GM18873 (cell line): ENCODE results near the gene DLAT.
"Not testable (repeated sequence)": the region's sequence is repeated elsewhere in the genome, so short reads cannot be mapped to it uniquely, and the experiment has no call there.

ENCODE experiments used
- ATAC-seq: cut with Tn5 transposase; IDR thresholded peaks from one replicate; pipeline ENCODE4 v1.9.1; 2021; ENCODE audit warnings: mild to moderate bottlenecking, moderate library complexity, moderate number of reproducible peaks; ENCODE audit not compliant: unreplicated experiment, low FRiP score

The DLAT gene

DNA sequence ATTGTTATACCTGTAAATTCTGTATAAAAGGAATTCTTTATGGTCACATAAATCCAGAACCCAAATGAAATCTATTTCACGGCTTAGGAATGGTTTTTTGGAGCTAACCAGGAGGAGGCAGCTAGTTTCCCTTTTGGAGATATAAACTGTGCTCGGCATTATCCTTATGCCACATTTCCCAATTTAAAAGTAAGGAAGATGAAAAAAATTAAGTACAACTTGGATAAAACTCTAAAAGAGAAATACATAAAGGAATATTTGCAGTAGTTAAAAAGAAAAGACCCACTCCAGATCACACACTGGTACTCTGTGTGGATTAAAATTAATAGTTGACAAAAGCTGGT is 17.7 kb downstream of the DLAT start:
- no peak for ATAC-seq

GRCh38 chr11:112044961-112045360 is 19.8 kb downstream of the DLAT start:
- no peak for ATAC-seq

DNA sequence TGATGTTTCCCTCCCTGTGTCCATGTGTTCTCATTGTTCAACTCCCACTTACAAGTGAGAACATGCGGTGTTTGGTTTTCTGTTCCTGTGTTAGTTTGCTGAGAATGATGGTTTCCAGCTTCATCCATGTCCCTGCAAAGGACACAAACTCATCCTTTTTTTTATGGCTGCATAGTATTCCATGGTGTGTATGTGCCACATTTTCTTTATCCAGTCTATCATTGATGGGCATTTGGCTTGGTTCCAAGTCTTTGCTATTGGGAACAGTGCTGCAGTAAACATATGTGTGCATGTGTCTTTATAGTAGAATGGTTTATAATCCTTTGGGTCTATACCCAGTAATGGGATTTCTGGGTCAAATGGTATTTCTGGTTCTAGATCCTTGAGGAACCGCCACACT is 21.4 kb downstream of the DLAT start:
- ATAC-seq, result not testable (repeated sequence)

GRCh38 chr11:112048256-112048655 is 23.0 kb downstream of the DLAT start:
- ATAC-seq, result not testable (repeated sequence)

- no peak for ATAC-seq
Observed at GRCh38 chr11:112049777-112050176, 24.6 kb downstream of the DLAT start.

DNA sequence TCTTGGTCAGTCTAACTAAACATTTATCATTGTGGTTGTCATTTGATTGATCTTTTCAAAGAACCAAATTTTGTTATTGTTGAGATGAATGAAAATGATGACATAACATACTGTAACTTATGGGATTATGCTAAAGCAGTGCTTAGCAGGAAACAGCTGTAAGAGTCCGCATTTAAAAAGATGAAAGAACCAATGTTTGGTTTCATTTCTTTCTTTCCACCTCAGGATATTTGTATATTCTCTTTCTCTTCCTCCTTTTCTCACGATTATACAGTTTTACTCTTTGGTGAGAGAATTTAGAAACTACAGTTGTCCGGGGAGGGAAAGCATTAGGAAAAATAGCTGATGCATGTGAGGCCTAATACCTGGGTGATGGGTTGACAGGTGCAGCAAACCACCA is 25.5 kb downstream of the DLAT start:
- ATAC-seq, result peak; percentile 75

- no peak for ATAC-seq
Observed at GRCh38 chr11:112051768-112052167, 26.6 kb downstream of the DLAT start.

DNA sequence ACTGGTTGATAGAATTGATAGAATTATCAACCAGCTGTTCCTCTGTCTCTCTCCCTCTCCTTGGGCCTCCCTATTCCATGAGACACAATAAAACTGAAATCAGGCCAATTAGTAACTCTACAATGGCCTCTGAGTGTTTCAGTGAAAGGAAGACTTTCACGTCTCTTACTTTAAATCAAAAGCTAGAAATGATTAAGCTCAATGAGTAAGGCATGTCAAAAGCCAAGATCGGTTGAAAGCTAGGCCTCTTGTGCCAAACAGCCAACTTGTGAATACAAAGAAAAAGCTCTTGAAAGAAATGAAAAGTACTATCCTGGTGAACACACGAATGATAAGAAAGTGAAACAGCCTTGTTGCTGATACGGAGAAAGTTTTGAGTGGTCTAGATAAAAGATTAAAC is 32.0 kb downstream of the DLAT start:
- ATAC-seq, result no peak

GRCh38 chr11:112058103-112058502 is 32.9 kb downstream of the DLAT start:
- no peak for ATAC-seq

GRCh38 chr11:112062923-112063322 is 37.7 kb downstream of the DLAT start:
- ATAC-seq, result no peak

GRCh38 chr11:112073941-112074811 is 49.0 kb downstream of the DLAT start, which contains the start of the genes NKAPD1 and PIH1D2:
Gene NKAPD1, plus strand, starts transcription at chr11:112074299. Its CDS starts 1,276 bp downstream, at chr11:112075575.
Gene PIH1D2, minus strand, starts transcription at chr11:112074017. Its CDS starts 843 bp downstream, at chr11:112073174.
- ATAC-seq, result peak; percentile 87

GRCh38 chr11:112082729-112083128 is 57.5 kb downstream of the DLAT start:
- ATAC-seq, result no peak

GRCh38 chr11:112085822-112086421 is 60.7 kb downstream of the DLAT start:
- peak; percentile 24 for ATAC-seq

DNA sequence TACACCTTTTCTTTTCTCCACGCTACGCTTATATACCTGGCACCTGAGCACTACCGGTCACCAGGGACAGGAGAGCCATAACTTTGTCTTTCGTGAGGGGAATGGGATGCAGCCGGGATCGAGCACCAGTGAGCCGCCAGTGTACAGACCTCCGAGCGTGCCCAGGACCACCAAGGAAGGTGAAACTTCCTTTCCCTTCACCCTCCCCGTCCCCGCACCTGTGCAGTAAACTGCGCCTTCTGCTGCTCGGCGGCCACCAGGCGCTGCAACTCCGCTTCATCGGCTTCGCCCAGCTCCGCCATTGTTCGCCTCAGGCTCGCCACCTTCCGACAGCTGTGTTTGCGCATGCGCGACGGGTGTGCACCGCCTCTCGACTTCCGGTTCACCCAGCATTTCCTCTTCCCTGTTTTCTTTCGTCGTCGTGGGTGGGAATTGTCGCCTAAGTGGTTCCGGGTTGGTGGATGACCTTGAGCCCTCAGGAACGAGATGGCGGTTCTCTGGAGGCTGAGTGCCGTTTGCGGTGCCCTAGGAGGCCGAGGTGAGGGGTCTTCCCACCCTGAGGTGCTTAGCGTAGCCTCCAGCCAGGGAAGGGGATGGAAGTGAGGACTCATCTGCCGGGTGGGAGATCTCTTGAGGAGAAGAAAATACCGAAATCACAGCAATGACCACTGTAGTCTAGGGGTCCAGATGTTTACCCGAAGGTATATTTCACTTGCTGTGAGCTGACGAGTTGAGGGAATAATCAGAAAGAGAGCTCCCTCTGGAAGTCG is 61.4 kb downstream of the DLAT start, which contains the start of the genes SDHD and TIMM8B:
SDHD (plus strand) TSS at position 452 of the 770 bp plus-strand sequence; CDS start at position 487, 35 bp downstream.
TIMM8B (minus strand) TSS at position 335 of the 770 bp plus-strand sequence; CDS start at position 302, 33 bp downstream.
- ATAC-seq, result peak; percentile 87

DNA sequence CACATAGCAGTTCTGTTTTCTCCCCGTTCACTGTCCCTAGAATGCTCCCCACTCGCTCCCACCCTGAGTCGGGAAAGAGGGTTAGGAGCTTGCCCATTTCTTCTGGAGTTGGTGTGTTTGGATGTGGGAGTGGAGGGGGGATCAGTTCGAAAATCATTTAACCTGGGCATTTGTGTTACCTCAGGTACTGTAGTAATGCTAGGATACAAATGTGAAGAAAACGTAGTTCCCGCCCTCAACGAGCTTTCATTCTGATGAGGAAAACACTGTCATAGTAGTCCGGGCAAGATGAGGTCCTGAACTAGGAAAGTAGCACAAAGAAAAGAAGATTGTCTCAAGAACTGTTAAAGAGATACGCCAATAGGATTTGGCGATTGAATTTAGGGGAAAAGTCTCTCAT is 62.0 kb downstream of the DLAT start:
- no peak for ATAC-seq

DNA sequence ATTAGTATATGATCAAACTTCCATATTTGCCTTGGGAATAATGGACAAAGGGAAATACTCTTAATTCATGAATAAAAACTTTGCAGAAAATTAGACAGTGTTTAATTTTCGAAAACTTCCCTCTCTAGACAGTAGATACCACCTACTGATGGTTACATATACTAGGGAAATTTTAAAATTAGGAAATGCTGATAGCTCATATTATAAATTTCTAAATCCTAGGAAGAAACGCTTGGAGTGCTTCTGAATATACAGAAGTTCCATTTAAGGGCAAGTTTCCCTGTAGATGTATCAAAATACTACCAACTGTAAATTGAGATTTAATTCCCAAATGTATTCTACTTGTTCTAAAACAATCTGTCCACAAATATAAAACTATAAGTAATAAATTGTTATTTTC is 70.1 kb downstream of the DLAT start:
- not testable (repeated sequence) for ATAC-seq

DNA sequence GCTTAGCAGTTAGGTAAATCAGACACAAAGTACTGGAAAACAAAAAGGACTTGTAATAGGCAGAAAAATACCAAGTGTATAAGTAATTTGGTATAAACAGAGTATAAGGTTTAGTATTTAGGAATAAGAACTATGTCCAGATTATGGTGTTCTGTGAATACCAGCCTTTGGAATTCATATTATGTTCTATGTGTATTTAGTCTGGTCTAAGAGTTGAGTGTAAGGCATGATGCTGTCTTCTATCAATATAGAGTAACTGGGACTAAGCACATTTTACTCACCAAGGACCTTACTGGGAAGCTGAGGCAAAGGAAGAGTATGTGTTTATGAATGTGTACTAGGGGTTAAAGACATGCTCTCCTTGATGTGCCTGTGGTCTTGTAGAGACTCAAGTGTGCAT is 71.0 kb downstream of the DLAT start:
- no peak for ATAC-seq

- no peak for ATAC-seq
Observed at GRCh38 chr11:112097734-112098528, 72.7 kb downstream of the DLAT start.

DNA sequence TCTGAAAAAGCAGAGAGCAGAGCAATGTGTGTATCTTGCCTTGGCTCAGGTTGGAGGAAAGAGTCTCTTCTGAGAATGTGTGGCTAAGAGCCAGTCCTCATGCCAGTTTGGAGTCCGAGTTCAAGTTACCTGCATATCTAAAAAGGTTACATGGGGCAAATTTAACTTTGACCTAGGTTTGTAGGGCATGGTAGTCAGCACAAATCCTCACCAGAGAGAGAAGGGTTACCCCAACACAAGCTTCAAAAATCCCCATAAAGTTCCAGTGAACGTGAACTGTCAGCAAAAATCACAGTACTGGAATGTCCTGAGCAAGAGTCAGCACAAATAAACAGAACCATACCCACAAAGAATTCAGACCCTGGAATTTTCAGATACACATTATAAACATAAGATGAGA is 75.3 kb downstream of the DLAT start:
- ATAC-seq, result no peak

DNA sequence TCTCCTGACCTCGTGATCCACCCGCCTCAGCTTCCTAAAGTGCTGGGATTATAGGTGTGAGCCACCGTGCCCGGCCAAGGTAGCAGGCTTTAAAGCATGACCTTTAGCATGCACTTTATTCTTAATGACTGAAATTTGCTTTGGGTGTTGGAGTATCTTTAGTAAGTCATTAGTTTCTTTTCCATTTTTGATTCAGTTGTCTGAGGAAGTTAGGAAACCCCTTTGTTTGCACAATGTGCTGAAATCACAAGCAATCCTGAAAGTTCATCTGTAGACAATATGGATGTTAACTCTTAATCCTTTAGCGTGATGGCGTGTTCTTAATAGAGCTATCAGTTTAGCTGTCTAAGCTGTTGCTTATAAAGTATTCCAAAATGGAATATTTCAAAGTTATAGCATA is 78.2 kb downstream of the DLAT start:
- ATAC-seq, result no peak
